HL-60 (cell line): ENCODE results near the gene BANP.

ENCODE experiments used
- CTCF ChIP-seq: IDR thresholded peaks from one replicate; pipeline ENCODE4 v1.5.1; 2011; ENCODE audit warnings: low read length, control low read depth, inconsistent platforms; ENCODE audit not compliant: insufficient read depth
- POLR2AphosphoS5 ChIP-seq: IDR thresholded peaks from 2 replicates; pipeline ENCODE4 v1.6.1; 2012; ENCODE audit warnings: low read depth
- REST ChIP-seq: IDR thresholded peaks from 2 replicates; pipeline ENCODE4 v1.6.1; 2012; ENCODE audit warnings: low read depth; ENCODE audit not compliant: insufficient replicate concordance

- no peak for TF ChIP-seq CTCF
- no peak for TF ChIP-seq POLR2AphosphoS5
- TF ChIP-seq REST: no peak
Observed at GRCh38 chr16:88060524-88061219, 109.4 kb downstream of the BANP start.
